Lower leg skin (tissue), 4 donors: Measurements from ENCODE around the gene FOXD4L6. TPM values are rescaled to one million over a fixed set of nuclear protein-coding genes. Genes with fewer than 3 reads are reported as not detected.
"Not testable (repeated sequence)": the region's sequence is repeated elsewhere in the genome, so short reads cannot be mapped to it uniquely, and the experiment has no call there.

Experiments
- DNase-seq, 2 donors: peaks; one replicate each; pipeline ENCODE4 v3.0.0-alpha.2; 2019; ENCODE audit warnings: low spot score in 2 of 2
- H3K4me3 ChIP-seq: fragments of 200-600 bp; sonication (generic); 2 replicates; pipeline ENCODE4 v1.5.1; 2017; ENCODE audit warnings: mild to moderate bottlenecking, low read depth; ENCODE audit not compliant: poor library complexity, severe bottlenecking
- WGBS, 2 donors: methylation state at CpG; one replicate each; pipeline ENCODE4 v1.1.5; 2018; 5-methylcytosine and 5-hydroxymethylcytosine counted together
- intact Hi-C: fragments of 100-400 bp; cut with DNase I; formaldehyde crosslinking; loops from one replicate; pipeline ENCODE4 v1.15.0; 2023; ENCODE audit warnings: low total_unique reads
- total RNA-seq, 4 donors: library from RNA; depleted of rRNA; stranded (reverse); fragments of >200 nt; gene quantifications; one replicate each; pipeline ENCODE4 v1.1.0, GENCODE V29; 2016

The FOXD4L6 gene
- total RNA-seq, 4 donors from 2014 or later, result not detected

DNA sequence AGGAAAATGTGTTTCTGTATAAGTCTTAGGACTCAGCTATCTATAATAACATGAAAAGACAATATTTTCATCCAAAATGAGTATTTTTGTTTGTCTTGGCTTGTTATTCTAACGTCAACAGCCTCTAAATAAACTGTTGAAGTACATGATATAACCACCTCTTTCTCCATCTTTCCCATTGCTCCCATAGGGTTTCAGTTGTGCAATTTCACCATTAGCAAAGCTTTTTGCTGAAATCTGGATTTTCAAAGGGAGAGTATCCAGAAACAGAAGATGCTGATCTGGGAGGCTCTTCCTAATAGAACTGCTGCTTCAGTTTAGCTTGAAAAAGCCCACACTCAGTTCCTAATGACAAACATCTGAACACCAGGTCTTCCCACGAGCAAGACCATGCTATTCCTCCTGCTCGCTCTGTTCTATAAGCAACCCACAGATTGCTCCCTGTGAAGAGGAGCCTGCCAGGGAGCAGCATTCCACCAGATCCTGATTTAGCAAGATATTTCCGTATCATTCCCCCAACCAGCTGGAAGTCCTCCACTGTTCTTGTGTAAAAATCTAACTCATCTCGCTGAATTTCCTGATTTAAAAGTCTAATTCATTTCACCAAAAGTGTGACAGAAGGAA is 41.2 kb downstream of the FOXD4L6 start:
- DNase-seq, result peak in 1 of 2 donors; percentile 76
- intact Hi-C loops, H3K4me3 ChIP-seq: not testable (repeated sequence)
- WGBS, 2 donors, result 42 to 46% methylated on average over 5 of the region's 5 CpGs

DNA sequence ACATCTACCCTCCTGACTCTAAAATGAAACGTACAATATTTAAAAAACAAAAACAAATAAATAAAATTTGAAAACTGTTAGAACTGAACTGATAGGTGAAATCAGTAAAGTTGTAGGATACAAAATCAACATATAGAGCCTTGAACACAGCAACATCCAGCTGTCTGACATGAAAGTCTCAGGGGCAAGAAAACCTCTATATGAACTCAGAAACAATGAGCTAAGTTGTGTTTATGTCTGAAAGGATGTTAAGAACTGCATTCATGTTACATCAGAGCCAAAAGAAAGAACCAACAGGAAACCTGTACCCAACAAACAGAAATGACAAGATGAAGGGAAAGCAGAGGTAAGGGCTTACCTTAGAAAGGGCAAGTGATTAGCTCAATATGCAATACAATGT is 41.8 kb downstream of the FOXD4L6 start:
- WGBS, 2 donors, result 69 to 79% methylated on average over 1 of the region's 1 CpG
- H3K4me3 ChIP-seq, DNase-seq, intact Hi-C loops: not testable (repeated sequence)

DNA sequence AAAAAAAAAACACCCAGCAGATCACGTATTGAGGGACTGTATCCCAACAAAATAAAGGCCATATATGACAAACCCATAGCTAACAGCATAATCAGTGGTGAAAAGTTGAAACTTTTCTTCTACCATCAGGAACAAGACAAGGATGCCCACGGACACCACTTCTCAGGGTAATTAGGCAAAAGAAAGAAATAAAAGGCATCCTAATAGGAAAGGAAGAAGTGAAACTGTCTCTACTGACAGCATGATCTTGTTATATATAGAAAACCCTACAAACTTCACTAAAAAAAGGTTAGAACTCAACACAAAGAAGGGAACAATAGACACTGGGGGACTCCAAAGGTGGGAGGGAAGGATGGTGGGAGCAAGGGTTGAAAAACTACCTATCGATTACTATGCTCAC is 42.3 kb downstream of the FOXD4L6 start:
- intact Hi-C loops, H3K4me3 ChIP-seq, DNase-seq: not testable (repeated sequence)
- 76 to 77% methylated on average over 3 of the region's 3 CpGs for WGBS, 2 donors

DNA sequence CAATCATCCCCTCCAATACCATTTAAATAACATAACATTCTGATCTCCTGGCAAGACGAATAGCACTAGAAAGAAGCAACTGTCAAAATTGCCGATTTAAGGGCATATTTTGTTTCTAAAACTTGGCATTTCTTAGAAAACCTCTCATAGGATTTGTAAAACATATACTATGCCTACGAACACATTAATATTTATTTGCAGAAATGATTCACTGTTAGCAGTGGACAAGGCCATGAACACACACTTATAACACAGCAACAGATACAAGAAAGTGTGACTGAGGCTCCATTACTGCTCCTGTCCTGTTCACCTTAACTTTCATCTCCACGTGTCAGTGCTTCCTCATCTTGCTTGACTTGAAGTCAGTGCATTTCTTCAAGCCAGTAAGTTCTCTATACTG is 46.1 kb downstream of the FOXD4L6 start:
- intact Hi-C loops, DNase-seq, H3K4me3 ChIP-seq: not testable (repeated sequence)
- 58 to 60% methylated on average over 4 of the region's 4 CpGs for WGBS, 2 donors

DNA sequence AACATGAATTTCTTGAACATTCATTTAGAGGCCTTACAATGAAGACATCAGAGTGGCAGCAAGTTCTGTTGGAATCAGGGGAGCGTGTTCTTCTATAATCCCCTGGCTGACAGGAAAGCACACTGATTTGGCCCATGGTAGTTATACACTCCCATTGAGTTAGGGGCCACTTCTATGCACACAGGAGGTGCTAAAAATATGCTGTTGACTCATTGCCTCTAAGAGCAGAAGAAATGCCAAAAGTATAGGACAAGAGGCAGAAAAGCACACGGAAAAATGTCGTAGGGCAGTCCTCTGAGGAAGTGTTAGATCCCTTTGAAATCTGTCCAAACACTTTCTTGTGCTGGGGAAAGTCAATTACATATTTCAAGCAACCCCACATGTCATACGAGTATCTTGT is 49.0 kb downstream of the FOXD4L6 start:
- DNase-seq, H3K4me3 ChIP-seq, intact Hi-C loops: not testable (repeated sequence)
- WGBS, 2 donors, result 65 to 66% methylated on average over 4 of the region's 4 CpGs

DNA sequence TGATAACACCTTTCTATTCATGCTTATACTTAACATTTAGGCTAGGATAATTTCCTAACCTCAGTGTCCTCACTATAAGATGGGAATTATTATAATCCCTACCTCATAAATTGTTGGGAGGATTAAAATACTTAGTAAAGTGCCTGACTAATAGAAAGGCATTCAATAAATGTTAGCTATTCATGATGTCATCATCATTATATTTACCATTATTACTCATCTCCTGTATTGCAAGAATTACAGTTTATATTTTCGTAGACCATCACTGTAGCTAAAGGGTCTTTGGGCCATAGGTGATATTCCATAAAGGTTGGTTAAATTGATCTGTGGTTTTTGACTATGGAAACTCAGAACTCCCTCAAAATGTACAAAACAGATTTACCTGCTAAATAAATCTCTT is 50.9 kb downstream of the FOXD4L6 start:
- intact Hi-C loops, H3K4me3 ChIP-seq, DNase-seq: not testable (repeated sequence)
- WGBS, 2 donors, result 60 to 69% methylated on average over 1 of the region's 1 CpG

Other genes with a start within 250 kb of the FOXD4L6 start
- gene ZNG1F, start 60.6 kb upstream of the FOXD4L6 start, total RNA-seq, result 10 to 100 TPM in 1 of 4 donors, 1 to 10 TPM in 3; 6.8 to 13.8 (median 8.7) TPM